ENCODE data around the gene FYN. TPM values are rescaled to one million over a fixed set of nuclear protein-coding genes. Genes with fewer than 3 reads are reported as not detected.

The FYN gene
- total and polyA plus RNA-seq, 10 of the 15 experiments (the other 5 are each of a cell fraction or from before 2014, with no cell fraction given), result 51.4 to 247 (median 138) TPM

DNA sequence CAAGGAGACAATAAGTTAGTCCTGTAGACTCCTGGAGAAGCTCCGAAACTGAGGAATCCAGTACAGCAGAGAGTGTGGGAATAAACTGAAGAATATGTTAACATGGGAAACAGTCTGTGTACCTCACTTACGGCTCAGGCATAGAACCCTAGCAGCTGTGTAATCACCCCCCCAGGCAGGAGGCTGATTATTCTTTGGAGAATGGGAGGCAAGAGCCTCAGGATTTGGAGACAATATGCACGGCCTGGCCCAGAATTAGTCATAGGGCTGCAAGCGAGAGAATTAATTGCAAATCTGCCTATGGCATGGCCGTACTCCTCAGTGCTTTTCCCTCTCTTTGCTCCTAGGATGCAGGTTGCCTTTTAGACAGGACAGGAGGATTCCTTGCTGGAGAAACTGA lies 27.5 kb upstream of the FYN start:
- Histone ChIP-seq H3K27me3 (replicated peaks in 1 of 2; ENCODE audit: control insufficient read depth in 2 of 2, insufficient read depth in 2 of 2, low read length in 1 of 2) (no peaks in the 10 kb centered on the region), H3K36me3 (ENCODE audit: control insufficient read depth in 2 of 2, insufficient read depth in 2 of 2, low read length in 1 of 2) (no peaks in the 10 kb centered on the region), H4K20me1 (ENCODE audit: control insufficient read depth, insufficient read depth) (no peaks in the 10 kb centered on the region), H3K27ac (ENCODE audit: control insufficient read depth, insufficient read depth) (no peak overlapping the region), H2AFZ (ENCODE audit: control insufficient read depth, low read depth, low read length) (no peak overlapping the region), H3K79me2 (ENCODE audit: control insufficient read depth, insufficient read depth, low read length) (no peaks in the 10 kb centered on the region), H3K4me1 (ENCODE audit: control insufficient read depth, insufficient read depth, low read length) (no peaks in the 10 kb centered on the region), H3K9ac (ENCODE audit: control insufficient read depth, insufficient read depth, low read length) (no peak overlapping the region), H3K9me3 (replicated peaks; ENCODE audit: control insufficient read depth, insufficient read depth, low read length) (no peaks in the 10 kb centered on the region), H3K4me2 (ENCODE audit: control insufficient read depth, insufficient read depth) (no peak overlapping the region), H3K4me3 (no peak overlapping the region)
- 55% methylated on average over 5 of the region's 5 CpGs for WGBS (ENCODE audit: insufficient coverage, insufficient replicate concordance, low lambda C conversion rate, missing lambda C conversion rate)
- ChIA-PET SMC1A (ENCODE audit: uncharacterized antibody, unreplicated experiment) (no interaction called here), POLR2A (no interaction called here), CTCF (no interaction called here), RAD21 (ENCODE audit: unreplicated experiment) (no interaction called here)
- TF ChIP-seq TARDBP (IDR thresholded peaks at IDR 0.05; ENCODE audit: borderline replicate concordance), result no peak
- TF ChIP-seq, protein P1, sequence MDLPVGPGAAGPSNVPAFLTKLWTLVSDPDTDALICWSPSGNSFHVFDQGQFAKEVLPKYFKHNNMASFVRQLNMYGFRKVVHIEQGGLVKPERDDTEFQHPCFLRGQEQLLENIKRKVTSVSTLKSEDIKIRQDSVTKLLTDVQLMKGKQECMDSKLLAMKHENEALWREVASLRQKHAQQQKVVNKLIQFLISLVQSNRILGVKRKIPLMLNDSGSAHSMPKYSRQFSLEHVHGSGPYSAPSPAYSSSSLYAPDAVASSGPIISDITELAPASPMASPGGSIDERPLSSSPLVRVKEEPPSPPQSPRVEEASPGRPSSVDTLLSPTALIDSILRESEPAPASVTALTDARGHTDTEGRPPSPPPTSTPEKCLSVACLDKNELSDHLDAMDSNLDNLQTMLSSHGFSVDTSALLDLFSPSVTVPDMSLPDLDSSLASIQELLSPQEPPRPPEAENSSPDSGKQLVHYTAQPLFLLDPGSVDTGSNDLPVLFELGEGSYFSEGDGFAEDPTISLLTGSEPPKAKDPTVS (IDR thresholded peaks at IDR 0.05; ENCODE audit: low read depth, low read length), result no peak
- TF ChIP-seq FOS (IDR thresholded peaks at IDR 0.05; ENCODE audit: borderline replicate concordance, extremely low read depth, insufficient read length), result no peak
- no peak for TF ChIP-seq KDM1A (IDR thresholded peaks at IDR 0.05; ENCODE audit: borderline replicate concordance)
- TF ChIP-seq, protein P2, sequence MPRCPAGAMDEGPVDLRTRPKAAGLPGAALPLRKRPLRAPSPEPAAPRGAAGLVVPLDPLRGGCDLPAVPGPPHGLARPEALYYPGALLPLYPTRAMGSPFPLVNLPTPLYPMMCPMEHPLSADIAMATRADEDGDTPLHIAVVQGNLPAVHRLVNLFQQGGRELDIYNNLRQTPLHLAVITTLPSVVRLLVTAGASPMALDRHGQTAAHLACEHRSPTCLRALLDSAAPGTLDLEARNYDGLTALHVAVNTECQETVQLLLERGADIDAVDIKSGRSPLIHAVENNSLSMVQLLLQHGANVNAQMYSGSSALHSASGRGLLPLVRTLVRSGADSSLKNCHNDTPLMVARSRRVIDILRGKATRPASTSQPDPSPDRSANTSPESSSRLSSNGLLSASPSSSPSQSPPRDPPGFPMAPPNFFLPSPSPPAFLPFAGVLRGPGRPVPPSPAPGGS (IDR thresholded peaks at IDR 0.05; ENCODE audit: borderline replicate concordance, insufficient read depth, low read depth, low read length, poor library complexity, severe bottlenecking), result no peak
- no peak for TF ChIP-seq IRF4 (IDR thresholded peaks at IDR 0.05; ENCODE audit: low read depth, low read length)
- TF ChIP-seq MLLT1 (IDR thresholded peaks at IDR 0.05), result no peak
- intact Hi-C loops (cut with micrococcal nuclease; ENCODE audit: unreplicated experiment), result no loop called here
- DNase-seq (ENCODE audit: low read depth, low spot score), result no peak
- no peak for FAIRE-seq
- no peak for ATAC-seq
- BruUV-seq (replicated peaks), result no TSS peak
- in situ Hi-C loops (cut with MboI), result no loop called here
